ENCODE data around the gene DNMT3A.

DNMT3A gene

GRCh38 chr2:25372405-25373268 lies 30.9 kb upstream of the DNMT3A start:
- no peak for DNase-seq

GRCh38 chr2:25371253-25372241 lies 29.8 kb upstream of the DNMT3A start:
- no peak for DNase-seq

- no peak for DNase-seq
These were observed 28.2 kb upstream of the DNMT3A start for GRCh38 chr2:25369876-25370275.

- DNase-seq: no peak
These were observed 27.7 kb upstream of the DNMT3A start for GRCh38 chr2:25369439-25369838.

GRCh38 chr2:25368660-25369059 lies 26.9 kb upstream of the DNMT3A start:
- DNase-seq: no peak

GRCh38 chr2:25367296-25367695 lies 25.6 kb upstream of the DNMT3A start:
- DNase-seq: no peak

- no peak for DNase-seq
These were observed 24.9 kb upstream of the DNMT3A start for GRCh38 chr2:25366629-25367028.

GRCh38 chr2:25365241-25365640 lies 23.5 kb upstream of the DNMT3A start:
- DNase-seq: no peak

- no peak for DNase-seq
These were observed 22.0 kb upstream of the DNMT3A start for GRCh38 chr2:25363733-25364132.

- DNase-seq: no peak
These were observed 20.9 kb upstream of the DNMT3A start for GRCh38 chr2:25362434-25363145.

- DNase-seq: peak; percentile 91
These were observed 20.3 kb upstream of the DNMT3A start for GRCh38 chr2:25362049-25362433.

- no peak for DNase-seq
These were observed 19.7 kb upstream of the DNMT3A start for GRCh38 chr2:25361261-25362048.

- no peak for DNase-seq
These were observed 17.1 kb upstream of the DNMT3A start for GRCh38 chr2:25358836-25359235.

GRCh38 chr2:25358249-25358815 lies 16.6 kb upstream of the DNMT3A start:
- DNase-seq: no peak

GRCh38 chr2:25356088-25356487 lies 14.4 kb upstream of the DNMT3A start:
- no peak for DNase-seq

- DNase-seq: no peak
These were observed 13.5 kb upstream of the DNMT3A start for GRCh38 chr2:25355270-25355669.

- DNase-seq: no peak
These were observed 12.4 kb upstream of the DNMT3A start for GRCh38 chr2:25354116-25354515.

- DNase-seq: no peak
These were observed 7.7 kb upstream of the DNMT3A start for GRCh38 chr2:25349397-25349796.

- DNase-seq: no peak
These were observed 6.1 kb upstream of the DNMT3A start for GRCh38 chr2:25347846-25348245.

- DNase-seq: no peak
These were observed 5.6 kb upstream of the DNMT3A start for GRCh38 chr2:25347205-25347815.

- no peak for DNase-seq
These were observed 1.6 kb upstream of the DNMT3A start for GRCh38 chr2:25343187-25343825.
